HCEC 1CT (cell line): Measurements from ENCODE around the gene CTNNA3.

Source experiments
- DNase-seq: peaks from one replicate; pipeline ENCODE4 v3.0.0-alpha.2; 2017

The CTNNA3 gene

DNA sequence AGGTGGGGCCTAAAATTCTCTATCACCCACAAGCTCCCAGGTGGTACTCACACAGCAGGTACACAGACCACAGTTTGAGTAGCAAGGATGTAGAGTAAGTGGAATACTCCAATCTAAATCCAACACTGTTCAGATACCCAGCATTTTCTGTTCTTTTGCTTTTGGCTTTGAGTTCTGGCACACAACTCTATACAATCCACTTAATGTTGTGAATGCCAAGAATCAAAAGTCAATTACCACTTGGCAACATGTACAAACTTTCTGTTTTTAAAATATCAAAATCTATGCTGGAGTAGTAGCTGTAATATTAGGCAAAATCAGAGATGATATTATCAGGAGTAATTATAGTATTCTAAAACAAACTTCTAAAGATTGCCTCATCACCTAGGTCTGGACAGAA is 903.6 kb downstream of the CTNNA3 start:
- no peak for DNase-seq

DNA sequence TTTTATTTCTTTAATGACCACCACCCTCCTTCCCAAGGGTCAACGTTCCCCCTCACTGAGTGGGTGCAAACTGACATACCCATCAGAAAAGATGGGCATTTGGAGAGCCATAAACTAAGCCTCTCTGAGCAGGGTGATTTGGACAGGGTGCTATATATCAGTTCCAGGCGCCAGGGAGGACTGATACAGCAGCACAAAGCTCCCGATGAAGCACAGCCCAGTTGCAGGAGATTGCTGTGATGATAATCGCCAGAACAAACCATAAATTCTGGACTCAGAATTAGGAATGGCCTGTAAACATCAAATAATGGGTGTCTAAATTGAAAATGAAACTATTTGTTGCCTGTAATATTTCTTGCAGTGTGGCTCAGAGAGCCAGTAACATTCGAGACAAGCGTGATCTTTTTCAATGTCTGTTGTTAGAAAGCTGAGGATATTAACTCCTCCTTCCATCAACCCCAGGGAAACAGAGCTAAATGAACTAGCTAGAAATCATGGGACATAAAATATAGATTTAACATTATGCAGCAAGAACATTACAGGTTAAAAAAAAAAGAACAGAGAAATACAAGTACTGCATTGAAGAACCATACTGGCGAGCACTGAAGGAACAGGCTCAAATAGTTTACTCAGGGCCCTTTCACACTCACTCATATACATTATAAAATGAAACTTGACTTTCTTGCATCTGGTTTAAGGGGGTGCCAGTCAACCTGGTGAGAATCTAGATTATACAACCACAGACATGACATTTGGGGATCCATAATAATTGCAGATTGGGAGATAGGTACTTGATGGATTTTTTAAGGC is 907.6 kb downstream of the CTNNA3 start:
- DNase-seq: no peak

DNA sequence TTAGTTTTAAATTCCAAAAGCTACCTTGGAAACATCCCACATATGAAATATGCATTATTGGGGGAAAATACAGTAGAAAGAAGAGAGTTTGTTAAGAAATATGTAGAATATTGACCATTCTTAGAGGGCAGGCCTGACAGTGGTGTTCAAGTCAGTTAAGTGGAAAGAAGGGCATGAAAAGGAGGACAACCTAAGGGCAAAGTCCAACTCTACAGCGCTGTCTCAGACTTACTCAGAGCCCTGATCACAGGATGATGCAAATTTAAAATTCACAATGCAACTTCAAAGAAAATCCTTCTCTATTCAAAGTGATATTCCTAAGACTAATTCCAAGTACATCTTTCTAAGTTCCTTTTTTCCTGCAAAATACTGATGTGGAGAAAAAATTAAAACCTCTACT is 909.3 kb downstream of the CTNNA3 start:
- no peak for DNase-seq

DNA sequence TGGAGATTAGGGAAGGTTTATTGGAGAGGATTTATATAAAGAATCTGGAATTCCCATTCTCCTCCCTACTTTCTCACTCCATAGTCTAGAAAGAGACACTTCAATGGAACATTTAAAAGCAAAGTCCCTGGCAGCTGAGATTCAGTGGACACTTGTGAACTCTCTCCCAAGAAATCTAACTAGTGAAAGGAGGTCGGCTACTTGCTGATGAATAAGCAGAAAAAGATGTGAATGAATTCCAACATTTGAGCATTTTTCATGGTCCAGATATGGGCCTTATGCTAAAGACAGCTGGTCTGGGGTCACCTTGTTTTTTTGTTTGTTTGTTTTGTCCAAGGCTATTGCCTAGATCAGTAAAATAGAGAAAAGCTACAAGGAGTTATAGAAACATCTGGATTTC is 911.2 kb downstream of the CTNNA3 start:
- DNase-seq: no peak

DNA sequence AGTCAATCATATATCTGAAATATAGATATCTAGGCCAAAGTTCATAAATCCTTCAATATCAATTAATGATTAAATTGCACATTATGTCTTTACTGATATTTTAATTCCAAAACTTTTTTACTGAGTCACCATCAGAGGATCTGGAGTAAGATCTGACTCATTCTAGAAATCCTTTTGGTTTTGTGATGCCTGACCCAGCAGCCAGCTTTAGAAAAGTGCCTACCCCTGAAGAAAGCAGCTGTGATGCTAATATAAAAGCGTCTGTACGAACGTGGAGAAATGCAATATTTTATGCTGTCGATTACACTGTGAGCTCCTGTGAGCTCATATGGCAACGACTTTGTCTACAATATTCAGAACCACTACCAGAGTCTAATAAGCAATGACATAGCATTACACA is 912.7 kb downstream of the CTNNA3 start:
- no peak for DNase-seq

DNA sequence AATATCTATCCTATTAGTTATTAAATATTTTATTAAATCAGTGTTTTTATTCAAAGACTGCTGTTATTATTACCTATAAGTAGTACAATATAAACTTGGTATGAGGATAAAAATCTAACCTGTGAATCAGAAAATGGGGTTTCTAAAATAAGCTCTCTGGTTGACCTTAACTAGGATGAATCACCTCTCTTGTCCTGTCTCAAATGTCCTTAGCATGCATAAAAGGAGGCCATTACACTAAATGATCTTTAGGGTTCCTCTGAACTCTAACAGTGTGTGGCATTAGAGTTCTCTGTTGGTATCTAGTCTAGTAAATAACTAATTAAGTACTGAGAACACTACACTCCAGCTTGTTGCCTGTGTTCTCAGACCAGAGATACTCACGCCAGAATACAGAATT is 913.2 kb downstream of the CTNNA3 start:
- DNase-seq: no peak

DNA sequence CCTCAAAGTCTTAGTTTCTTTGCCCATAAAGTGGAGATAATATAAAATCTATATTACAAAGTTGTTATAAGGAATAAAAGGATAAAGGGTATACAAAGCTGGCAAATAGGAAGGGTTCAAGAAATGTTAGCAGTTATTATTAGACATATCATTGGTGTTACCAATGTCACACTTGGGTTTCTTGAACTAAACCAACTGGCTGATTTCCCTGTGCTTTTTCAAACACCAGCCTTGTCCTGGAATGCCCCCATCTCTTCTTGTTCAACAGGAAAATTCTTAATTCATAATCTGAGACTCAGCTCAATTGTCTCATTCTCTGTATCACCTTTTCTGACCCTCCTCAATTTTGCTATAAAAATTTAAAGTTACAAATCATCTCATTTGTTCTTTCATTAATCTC is 913.9 kb downstream of the CTNNA3 start:
- no peak for DNase-seq

DNA sequence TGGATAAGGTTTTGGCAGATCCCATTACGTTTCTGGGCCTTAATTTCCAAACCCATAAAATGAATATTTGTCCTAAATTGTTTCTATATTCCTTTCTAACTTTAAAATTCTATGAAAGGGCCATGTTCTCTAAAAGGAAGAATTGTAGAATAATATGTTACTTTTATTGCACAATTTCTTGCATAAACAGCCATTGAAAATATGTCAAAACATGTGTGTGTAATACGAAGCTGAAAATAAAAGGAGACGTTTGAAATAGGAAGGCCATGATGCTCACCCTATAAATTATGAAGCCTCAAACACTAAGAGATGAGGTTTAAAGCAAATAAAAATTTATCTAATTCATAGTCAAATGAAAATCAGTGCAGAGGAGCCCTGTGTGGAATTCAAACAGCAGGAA is 915.2 kb downstream of the CTNNA3 start:
- no peak for DNase-seq

DNA sequence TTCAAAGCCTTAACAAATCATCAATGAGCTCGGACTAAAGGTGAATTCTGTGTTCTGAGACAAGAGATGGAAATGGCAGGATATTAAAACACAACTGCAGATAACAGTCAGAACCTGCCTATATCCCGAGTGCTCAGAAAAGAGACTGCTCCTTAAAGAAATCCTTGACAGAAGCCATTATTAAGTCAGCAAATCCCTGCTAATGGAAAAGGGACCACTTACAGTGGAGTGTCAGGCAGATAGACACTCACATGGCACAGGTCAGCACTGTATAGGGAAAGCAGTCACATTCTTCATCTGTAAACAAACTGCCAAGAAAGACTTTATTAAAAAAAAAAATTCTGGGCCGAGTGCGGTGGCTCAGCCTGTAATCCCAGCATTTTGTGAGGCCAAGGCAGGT is 917.6 kb downstream of the CTNNA3 start:
- no peak for DNase-seq

DNA sequence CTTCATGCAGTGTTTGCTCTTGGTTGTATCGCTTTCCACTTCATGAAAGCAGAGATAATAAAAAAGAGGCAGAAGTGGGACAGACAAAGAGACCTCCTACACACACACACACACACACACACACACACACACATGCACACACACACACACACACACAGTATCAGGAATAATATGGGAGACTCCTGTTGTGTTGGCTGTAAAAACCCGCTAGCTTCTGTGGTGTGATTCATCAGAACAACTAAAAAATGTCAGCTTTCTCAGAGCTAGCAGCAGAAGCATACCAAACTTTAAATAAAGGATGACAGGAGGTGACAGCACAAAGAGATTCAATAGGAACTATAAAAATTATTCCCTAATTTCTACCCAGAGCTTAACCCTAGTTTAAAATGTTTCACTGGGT is 918.3 kb downstream of the CTNNA3 start:
- DNase-seq: no peak

DNA sequence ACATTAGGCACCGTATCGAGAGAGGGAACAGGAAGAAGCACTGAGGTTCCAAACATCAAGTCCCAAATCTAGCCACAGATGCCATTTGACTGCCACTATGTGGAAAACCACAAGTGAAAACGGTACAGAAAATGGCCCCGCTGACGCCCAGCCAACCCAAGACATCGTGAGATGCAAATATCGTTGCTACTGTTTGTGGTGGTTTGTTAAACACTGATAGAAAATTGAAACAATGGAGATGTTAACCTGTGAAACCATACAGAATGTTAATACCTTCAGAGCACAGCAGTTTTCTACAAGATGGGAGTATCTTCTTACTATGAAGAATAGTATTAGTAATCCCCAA is 922.5 kb downstream of the CTNNA3 start:
- DNase-seq: no peak

DNA sequence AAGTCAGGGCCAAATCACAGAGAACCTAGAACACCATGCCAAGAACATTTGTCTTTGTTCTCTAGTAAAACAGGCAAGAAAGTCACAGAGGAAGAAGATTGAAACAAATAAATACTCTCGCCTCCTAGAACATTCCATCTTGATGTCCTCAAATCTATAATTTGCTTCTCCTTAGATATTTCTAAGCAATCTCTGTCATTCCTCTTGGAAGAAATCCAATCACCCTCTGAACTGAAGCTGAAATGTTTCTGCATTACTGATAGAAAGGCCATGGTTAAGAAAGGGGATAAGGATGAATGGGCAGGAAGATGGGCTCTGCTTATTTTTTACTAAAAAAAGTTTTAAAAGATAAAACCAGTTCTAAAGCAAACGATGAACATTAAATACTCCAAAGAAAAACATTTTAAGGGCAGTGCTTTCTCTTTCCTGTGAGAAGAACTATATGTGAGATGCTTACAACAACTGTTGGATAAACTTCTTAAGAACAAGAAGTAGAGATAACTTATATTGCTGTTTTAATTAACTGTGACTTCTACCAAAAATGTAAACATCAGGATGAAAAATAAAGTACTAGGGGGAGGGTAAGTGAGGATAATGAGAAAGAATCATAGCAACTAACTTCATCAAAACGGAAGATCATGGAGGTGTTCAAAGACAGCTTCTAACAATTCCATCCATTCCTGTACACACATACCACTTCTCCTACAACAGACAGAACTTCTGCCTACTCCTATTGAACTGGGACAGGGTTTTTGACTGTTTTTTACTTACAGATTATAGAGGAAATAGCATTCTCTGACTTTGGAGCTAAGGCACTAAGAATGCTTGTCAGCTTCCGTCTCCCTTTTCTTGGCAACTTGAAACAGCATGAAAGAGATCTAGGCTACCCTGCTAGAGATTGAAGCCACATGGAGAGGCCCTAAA is 923.2 kb downstream of the CTNNA3 start:
- DNase-seq: no peak

DNA sequence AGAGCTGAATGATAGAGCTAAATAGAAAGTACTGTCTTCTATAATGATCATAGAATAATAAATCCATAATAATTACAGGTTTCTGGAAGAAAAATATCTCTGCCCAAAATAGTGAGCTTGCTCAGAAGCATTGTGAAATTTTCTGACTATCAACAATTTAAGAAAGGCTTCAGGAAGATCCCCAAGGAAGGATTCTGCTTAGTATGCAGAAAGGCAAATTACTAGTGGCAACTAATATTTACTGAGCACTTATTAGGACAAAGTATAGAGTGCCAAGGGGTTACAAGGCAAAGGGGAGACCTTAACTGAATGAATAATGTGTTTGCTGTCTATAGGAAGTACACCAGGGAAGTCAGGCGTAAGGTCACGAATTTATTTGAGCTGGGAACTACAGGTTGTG is 928.3 kb downstream of the CTNNA3 start:
- no peak for DNase-seq

DNA sequence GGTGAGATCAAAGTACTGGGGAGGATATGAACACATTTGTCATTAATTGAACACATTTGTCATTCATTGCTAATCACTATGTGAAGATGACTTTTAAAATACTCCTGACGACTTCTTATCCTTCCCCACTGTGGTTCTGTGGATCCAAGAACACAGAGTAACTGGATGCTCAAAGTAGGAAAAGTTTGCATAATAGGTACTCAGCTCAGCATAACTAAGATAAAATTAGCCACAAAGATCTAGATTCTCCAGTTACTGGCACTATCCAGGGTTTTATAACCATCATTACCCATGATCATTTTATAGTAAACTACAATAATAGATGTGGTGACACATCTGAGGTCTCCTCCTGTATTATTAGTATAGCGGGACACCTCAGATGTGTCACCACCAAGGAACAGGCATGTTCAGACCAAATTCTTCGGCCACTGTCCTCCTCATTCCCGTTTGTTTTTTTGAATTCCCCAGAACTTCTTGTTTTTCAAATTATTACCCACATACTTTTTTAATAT is 933.7 kb downstream of the CTNNA3 start:
- no peak for DNase-seq

DNA sequence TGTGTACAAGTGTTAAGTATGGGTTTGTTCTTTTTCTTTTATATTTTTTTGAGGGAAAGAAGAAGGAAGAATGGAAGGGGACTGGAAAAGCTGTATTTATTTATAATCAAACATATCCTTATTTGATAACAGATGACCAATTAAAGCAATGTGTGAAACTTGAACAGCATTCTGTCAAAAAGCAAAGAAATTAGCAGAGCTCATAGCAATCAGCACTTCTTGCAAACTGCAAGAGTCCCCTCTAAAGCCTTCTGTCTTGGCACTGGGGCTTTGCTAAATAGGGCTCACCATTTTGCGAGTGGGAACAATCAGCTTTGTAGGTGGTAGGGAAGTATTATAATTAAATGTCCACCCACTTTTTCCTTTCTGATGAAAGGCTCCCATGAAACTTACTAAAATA is 935.1 kb downstream of the CTNNA3 start:
- no peak for DNase-seq

DNA sequence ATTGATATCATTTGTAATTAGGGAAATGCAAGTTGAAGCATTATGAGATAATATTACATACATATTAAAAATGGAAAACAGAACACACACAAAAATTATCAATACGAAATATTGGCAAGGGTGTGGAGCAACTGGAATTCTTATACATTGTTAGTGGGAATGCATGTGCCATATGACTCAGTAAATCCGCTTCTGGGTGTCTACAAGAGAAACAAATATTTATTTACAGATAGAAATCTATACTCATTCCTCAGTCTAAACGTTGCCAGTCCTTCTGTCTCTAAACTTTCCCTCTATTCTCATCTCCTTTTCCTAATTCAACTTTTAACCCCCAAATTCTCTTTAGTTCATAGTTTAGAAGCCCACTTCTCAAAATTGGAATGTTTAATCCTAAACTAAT is 940.5 kb downstream of the CTNNA3 start:
- DNase-seq: no peak

DNA sequence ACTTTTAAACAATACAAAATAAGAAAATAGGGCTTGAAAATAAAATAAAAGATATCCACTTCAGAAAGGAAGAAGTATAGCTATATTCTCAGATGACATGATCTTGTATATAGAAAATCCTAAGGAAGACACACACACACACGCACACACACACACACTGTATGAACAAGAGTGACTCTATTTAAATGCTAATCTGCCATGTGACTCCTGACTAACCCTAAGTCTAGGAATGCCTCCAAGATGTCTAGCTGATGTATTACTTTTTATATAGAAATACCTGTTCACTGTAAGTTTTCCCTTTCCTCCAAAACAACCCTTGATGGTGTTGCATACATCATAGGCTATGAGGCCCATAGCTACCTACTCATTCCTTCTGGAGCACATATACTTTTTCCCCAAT is 943.3 kb downstream of the CTNNA3 start:
- no peak for DNase-seq

DNA sequence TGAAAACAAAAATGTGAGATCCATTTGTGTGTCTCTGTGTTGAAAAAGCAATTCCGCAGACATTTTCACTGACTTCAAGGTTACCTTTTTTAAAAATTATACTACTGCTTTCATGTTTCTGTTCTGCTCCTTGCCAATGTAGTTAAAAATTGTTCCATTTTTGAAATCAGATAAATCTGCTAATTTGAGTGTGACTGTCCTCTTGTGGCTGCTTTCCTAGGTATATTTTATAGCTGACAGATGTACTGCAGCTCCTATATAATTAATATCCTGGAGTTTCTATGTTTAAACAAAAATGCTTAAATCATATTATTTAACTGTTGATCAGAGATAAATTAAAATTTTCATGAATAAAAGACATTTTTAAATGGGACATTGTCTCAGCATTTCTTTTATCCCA is 947.8 kb downstream of the CTNNA3 start:
- no peak for DNase-seq

DNA sequence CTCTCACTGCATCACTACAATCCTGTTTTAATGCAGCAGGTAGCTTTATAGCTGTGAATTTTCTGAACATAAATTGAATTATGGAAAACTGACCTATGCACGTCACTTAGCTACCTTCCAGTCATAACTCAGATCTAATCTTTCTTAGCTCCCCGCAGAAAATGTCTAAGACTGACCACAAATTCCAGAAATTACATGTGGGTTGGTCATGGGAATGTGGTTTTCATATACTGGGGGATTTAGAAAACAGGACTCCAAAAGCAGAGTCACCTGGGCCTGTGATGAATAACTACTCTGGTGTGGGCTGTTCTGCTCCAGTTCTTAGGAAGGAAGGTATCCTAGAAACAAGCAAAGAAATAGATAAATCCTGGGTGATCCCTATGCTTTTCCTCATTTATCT is 948.5 kb downstream of the CTNNA3 start:
- no peak for DNase-seq

DNA sequence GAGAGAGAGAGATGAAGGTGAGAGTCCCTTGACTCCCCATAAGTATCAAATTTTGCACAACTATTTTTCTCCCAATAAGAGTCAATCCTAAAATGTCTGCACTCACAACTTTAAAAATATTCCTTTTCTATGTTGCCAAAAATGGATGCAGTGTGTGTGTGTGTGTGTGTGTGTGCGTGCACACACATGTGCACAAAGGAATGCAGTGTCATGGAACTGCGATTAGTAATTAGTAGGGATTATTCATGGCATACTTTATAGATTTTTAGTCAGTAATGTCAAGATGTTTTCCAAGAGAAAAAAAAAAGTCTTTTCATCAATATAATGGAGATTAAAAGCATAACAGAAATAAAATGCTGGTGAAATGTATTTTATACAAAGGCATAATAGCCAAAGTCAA is 949.3 kb downstream of the CTNNA3 start:
- DNase-seq: no peak

DNA sequence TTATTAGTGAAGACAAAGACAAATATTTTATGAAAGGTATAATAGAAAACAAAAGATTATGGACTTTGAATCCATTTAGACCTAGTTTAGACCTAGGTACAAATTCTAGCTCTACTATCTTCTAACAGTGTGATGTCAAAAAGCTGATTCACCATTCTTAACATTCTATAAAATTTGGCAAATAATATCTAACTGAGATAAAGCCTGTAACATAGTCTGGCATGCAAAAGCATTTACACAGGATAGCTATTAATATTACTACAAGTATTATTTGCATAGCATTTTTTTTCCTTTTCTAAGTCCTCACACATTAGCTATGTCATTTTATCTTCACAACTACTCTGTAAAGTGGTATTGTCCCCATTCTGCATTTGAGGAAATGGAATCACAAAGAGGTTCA is 949.7 kb downstream of the CTNNA3 start:
- DNase-seq: no peak

DNA sequence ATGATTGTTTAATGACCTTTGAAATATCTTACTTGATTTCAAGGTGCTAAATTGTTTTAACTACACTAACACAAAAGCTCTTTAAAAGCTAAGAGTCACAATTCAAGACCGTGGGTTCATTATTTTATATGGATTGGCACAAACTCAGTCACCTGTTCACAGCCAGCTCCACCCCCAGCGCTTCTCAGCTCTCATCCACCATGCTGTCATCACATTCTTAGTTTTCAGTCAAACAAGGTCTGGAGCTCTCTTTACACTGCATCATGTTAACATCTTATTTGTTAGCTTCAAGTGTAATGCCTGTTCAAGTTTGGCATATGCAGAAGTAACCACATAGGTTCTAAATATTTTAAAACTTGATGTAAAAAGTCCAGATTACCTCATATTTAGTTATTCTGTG is 951.1 kb downstream of the CTNNA3 start:
- DNase-seq: no peak

DNA sequence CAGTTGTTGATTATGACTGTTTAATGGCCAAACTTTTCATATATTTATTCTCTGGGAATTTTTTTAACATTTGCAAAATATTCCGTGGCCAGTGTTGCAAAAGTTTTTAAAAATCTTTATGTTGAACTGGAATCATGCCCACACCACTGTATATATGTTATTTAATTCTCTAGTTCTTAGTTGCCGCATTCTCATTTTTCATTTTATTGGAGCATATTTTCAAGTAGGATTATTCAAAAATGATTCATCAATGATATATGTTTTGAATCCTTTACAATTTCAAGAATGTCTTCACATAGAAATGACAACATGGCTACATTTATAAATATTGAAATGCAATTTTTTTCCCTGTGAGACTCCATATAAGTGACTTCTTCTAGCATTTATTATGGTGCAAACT is 958.8 kb downstream of the CTNNA3 start:
- DNase-seq: no peak
